ENCODE data around the gene GOLPH3. TPM values are rescaled to one million over a fixed set of nuclear protein-coding genes. Genes with fewer than 3 reads are reported as not detected.
A peak's percentile ranks its signal among the peaks of the same experiment; 100 is the strongest.

GOLPH3 gene
- total and polyA plus RNA-seq, 3 experiments from 2014 or later: 105 to 110 (median 109) TPM

DNA sequence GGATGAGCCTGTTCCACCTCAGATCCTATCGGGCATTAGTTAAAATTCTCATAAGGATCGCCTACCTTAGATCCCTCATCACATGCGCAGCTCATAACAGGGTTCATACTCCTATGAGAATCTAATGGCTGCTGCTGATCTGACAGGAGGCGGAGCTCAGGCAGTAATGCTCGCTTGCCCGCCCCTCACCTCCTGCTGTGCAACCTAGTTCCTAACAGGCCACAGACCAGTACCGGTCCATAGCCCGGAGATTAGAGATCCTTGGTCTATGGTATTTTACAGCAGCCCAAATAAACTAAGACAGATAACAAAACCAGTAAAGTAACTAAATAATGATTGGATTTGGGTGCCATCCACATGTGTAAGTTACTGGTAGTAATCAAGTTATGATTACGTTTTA is 17.5 kb downstream of the GOLPH3 start:
- POLR2A ChIA-PET: no interaction called here
- H3K27me3 Mint-ChIP-seq: no peaks in the 10 kb centered on the region
- DNase-seq: no peak
- Histone ChIP-seq H3K4me1 (ENCODE audit: insufficient read depth, low read length) (peaks cover 43% of the 10 kb centered on the region), H3K27me3 (ENCODE audit: insufficient read depth, low read length, poor library complexity, severe bottlenecking) (no peaks in the 10 kb centered on the region), H3K4me3 (ENCODE audit: low read length) (no peak overlapping the region), H3K27ac (ENCODE audit: low read depth, low read length) (no peak overlapping the region), H3K9me3 (ENCODE audit: low read length) (no peaks in the 10 kb centered on the region), H3K36me3 (ENCODE audit: insufficient read depth, low read length) (no peaks in the 10 kb centered on the region)
- H3K9me3 Mint-ChIP-seq: no peaks in the 10 kb centered on the region
- peak overlapping the region in 2 of 7 donors; percentile 33 to 76 for H3K4me3 Mint-ChIP-seq
- CTCF ChIA-PET: no interaction called here
- peaks cover 0 to 18% (median 2%) of the 10 kb centered on the region in 3 donors for H3K36me3 Mint-ChIP-seq
- no peak overlapping the region for H3K27ac Mint-ChIP-seq
- peaks cover 36 to 46% (median 41%) of the 10 kb centered on the region in 3 donors for H3K4me1 Mint-ChIP-seq

DNA sequence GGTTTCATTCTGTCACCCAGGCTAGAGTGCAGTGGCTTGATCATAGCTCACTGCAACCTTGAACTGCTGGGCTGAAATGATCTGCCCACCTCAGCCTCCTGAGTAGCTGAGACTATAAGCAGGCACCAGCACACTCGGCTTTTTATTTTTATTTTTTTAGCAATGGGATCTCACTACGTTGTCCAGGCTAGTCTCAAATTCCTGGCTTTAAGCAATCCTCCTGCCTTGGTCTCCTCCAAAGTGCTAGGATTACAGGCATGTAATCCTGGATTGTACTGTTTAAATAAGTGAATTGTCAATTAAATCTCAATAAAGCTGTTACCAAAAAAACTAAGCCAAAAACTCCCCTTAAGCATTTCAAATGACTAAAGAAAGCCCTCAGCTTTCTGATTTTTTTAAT is 18.9 kb downstream of the GOLPH3 start:
- ChIA-PET POLR2A (interaction anchor here (0.6 kb wide), 1 partner anchor 34 kb away, joined by 3 read pairs; no protein-coding TSS in a partner anchor), CTCF (interaction anchor here (0.6 kb wide), 1 partner anchor 50 kb away, joined by 4 read pairs; no protein-coding TSS in a partner anchor)
- no peaks in the 10 kb centered on the region for H3K27me3 Mint-ChIP-seq

DNA sequence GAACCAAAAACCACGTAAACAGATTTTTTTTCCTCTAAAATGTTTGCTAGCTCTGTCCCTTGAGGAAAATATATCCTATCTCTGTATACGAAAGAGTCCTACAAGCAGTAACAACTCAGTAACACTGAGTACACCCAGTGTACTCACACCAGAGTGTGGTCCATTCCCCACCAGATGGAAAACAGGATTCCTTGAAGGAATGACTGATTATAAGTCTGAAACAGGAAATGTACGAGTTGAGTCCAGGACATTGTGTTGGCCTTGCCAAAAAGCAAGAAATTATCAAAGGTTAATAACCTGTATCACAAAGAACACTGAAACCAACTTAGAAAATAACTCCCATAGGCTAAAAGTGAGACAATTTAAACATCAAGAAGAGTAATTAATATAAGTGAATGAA is 20.4 kb downstream of the GOLPH3 start:
- H3K4me3 ChIP-seq (ENCODE audit: low read length): no peak overlapping the region
- H3K27ac ChIP-seq (ENCODE audit: low read depth, low read length): no peak overlapping the region
- ChIA-PET POLR2A (no interaction called here), CTCF (no interaction called here)
- Mint-ChIP-seq H3K27ac (peak overlapping the region in 1 of 8 donors; percentile 21), H3K27me3 (no peaks in the 10 kb centered on the region), H3K36me3 (peaks cover 0 to 15% (median 5%) of the 10 kb centered on the region in 3 donors), H3K4me1 (peaks cover 50 to 60% (median 56%) of the 10 kb centered on the region in 3 donors), H3K4me3 (peak overlapping the region in 5 of 7 donors; percentile 4 to 46 (median 16)), H3K9me3 (no peaks in the 10 kb centered on the region)
- no peaks in the 10 kb centered on the region for H3K27me3 ChIP-seq (ENCODE audit: insufficient read depth, low read length, poor library complexity, severe bottlenecking)
- peaks cover 39% of the 10 kb centered on the region for H3K4me1 ChIP-seq (ENCODE audit: insufficient read depth, low read length)
- H3K9me3 ChIP-seq (ENCODE audit: low read length): no peaks in the 10 kb centered on the region
- H3K36me3 ChIP-seq (ENCODE audit: insufficient read depth, low read length): no peaks in the 10 kb centered on the region
- no peak for DNase-seq

More for the DNA sequence above, 18.9 kb downstream of the GOLPH3 start:
- Histone ChIP-seq H3K27ac (ENCODE audit: low read depth, low read length) (no peak overlapping the region), H3K27me3 (ENCODE audit: insufficient read depth, low read length, poor library complexity, severe bottlenecking) (no peaks in the 10 kb centered on the region), H3K4me3 (ENCODE audit: low read length) (no peak overlapping the region), H3K36me3 (ENCODE audit: insufficient read depth, low read length) (no peaks in the 10 kb centered on the region), H3K9me3 (ENCODE audit: low read length) (no peaks in the 10 kb centered on the region), H3K4me1 (ENCODE audit: insufficient read depth, low read length) (peaks cover 48% of the 10 kb centered on the region)
- no peaks in the 10 kb centered on the region for H3K9me3 Mint-ChIP-seq
- DNase-seq: no peak
- peaks cover 0 to 12% (median 2%) of the 10 kb centered on the region in 3 donors for H3K36me3 Mint-ChIP-seq
- H3K4me3 Mint-ChIP-seq: peak overlapping the region in 2 of 7 donors; percentile 14 to 24
- peaks cover 41 to 45% (median 44%) of the 10 kb centered on the region in 3 donors for H3K4me1 Mint-ChIP-seq
- no peak overlapping the region for H3K27ac Mint-ChIP-seq

DNA sequence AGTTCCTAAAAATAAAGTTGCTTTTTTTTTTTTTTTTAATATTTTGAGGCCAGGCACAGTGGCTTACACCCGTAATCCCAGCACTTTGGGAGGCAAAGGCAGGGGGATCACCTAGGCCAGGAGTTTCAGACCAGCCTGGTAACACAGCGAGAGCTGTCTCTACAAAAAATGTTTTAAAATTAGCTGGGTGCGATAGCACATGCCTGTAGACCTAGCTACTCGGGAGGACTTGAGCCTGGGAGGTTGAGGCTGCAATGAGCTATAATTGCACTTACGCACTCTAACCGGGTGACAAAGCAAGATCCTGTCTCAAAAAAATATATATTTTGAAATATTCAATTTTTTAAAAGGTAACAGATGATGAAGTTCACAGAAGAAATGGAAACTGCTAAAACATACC is 22.9 kb downstream of the GOLPH3 start:
- H3K27me3 Mint-ChIP-seq: no peaks in the 10 kb centered on the region
- no peaks in the 10 kb centered on the region for H3K9me3 ChIP-seq (ENCODE audit: low read length)
- H3K4me3 ChIP-seq (ENCODE audit: low read length): no peak overlapping the region
- H3K27ac ChIP-seq (ENCODE audit: low read depth, low read length): no peak overlapping the region
- H3K4me3 Mint-ChIP-seq: no peak overlapping the region
- H3K36me3 ChIP-seq (ENCODE audit: insufficient read depth, low read length): no peaks in the 10 kb centered on the region
- peaks cover 66 to 80% (median 77%) of the 10 kb centered on the region in 3 donors for H3K4me1 Mint-ChIP-seq
- no peak for DNase-seq
- peaks cover 0 to 19% (median 5%) of the 10 kb centered on the region in 3 donors for H3K36me3 Mint-ChIP-seq
- no peak overlapping the region for H3K27ac Mint-ChIP-seq
- ChIA-PET CTCF (interaction anchor here (1.1 to 1.3 kb wide), 3 partner anchors 22 to 81 kb away, joined by 3 to 5 read pairs (median 3); partner anchors contain the start of gene GOLPH3), POLR2A (no interaction called here)
- peaks cover 37% of the 10 kb centered on the region for H3K4me1 ChIP-seq (ENCODE audit: insufficient read depth, low read length)
- H3K27me3 ChIP-seq (ENCODE audit: insufficient read depth, low read length, poor library complexity, severe bottlenecking): no peaks in the 10 kb centered on the region
- no peaks in the 10 kb centered on the region for H3K9me3 Mint-ChIP-seq

DNA sequence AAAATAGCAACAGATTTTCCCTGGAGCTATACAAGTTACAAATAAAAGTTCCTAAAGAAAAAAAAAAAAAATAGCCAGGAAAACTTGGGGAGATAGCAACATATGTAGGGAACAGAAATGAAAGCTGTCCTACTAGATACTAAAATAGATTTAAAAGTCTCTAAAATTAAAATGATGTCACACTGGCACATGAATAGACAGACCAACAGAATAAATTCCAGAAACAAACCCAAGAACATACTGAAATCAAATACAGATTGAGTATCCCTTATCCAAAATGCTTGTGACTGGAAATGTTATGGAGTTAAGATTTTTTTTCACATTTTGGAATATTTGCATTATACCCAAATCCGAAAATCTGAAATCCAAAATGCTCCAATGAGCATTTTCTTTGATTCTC is 23.8 kb downstream of the GOLPH3 start:
- Mint-ChIP-seq H3K9me3 (no peaks in the 10 kb centered on the region), H3K27ac (no peak overlapping the region), H3K4me3 (no peak overlapping the region), H3K4me1 (peaks cover 66 to 86% (median 84%) of the 10 kb centered on the region in 3 donors), H3K36me3 (peaks cover 0 to 21% (median 5%) of the 10 kb centered on the region in 3 donors), H3K27me3 (no peaks in the 10 kb centered on the region)
- Histone ChIP-seq H3K27me3 (ENCODE audit: insufficient read depth, low read length, poor library complexity, severe bottlenecking) (no peaks in the 10 kb centered on the region), H3K36me3 (ENCODE audit: insufficient read depth, low read length) (no peaks in the 10 kb centered on the region), H3K27ac (ENCODE audit: low read depth, low read length) (no peak overlapping the region), H3K9me3 (ENCODE audit: low read length) (no peaks in the 10 kb centered on the region), H3K4me1 (ENCODE audit: insufficient read depth, low read length) (peaks cover 44% of the 10 kb centered on the region), H3K4me3 (ENCODE audit: low read length) (no peak overlapping the region)
- DNase-seq: no peak
- ChIA-PET POLR2A (no interaction called here), CTCF (no interaction called here)

DNA sequence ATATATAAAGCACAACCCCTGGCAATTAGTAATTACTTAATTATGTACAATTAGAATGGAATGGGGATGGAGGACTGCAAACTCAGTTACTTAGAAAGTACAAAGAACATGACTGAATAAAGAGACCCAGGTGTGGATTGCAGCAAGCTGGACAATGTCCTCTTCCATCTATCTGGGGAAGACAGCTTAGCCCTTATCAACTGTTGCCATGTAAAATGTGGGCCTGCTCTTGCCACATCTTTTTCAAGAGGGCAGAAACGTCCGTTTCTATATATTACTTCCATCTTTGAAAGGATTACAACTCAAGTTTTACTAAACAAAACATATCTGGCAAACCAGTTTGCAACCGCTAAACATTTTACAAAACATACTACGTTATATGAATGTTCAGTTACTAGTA is 26.2 kb downstream of the GOLPH3 start:
- Histone ChIP-seq H3K9me3 (ENCODE audit: low read length) (no peaks in the 10 kb centered on the region), H3K4me1 (ENCODE audit: insufficient read depth, low read length) (peaks cover 29% of the 10 kb centered on the region), H3K27me3 (ENCODE audit: insufficient read depth, low read length, poor library complexity, severe bottlenecking) (no peaks in the 10 kb centered on the region), H3K27ac (ENCODE audit: low read depth, low read length) (no peak overlapping the region), H3K4me3 (ENCODE audit: low read length) (no peak overlapping the region), H3K36me3 (ENCODE audit: insufficient read depth, low read length) (no peaks in the 10 kb centered on the region)
- no peak overlapping the region for H3K27ac Mint-ChIP-seq
- H3K27me3 Mint-ChIP-seq: no peaks in the 10 kb centered on the region
- H3K9me3 Mint-ChIP-seq: no peaks in the 10 kb centered on the region
- H3K4me1 Mint-ChIP-seq: peaks cover 58 to 83% (median 79%) of the 10 kb centered on the region in 3 donors
- DNase-seq: no peak
- peaks cover 0 to 25% (median 5%) of the 10 kb centered on the region in 3 donors for H3K36me3 Mint-ChIP-seq
- peak overlapping the region in 1 of 7 donors; percentile 33 for H3K4me3 Mint-ChIP-seq
- POLR2A ChIA-PET: no interaction called here
- CTCF ChIA-PET: no interaction called here

DNA sequence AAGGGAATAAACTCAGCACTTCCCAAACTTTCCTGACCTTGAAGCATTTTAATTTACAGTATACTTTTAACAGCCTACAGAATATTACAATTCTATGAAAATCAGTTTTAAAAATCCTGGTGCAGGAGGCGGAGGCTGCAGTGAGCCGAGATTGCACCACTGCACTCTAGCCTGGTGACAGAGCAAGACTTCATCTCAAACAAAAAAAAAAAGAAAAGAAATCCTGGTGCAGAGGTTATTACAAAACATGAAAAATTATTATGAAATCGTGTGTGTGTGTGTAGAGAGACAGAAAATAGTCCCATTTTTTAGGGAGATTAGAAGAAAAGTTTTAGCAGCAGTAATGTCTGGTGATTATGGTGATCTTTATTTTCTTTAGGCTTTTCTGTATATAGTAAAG is 26.9 kb downstream of the GOLPH3 start:
- Mint-ChIP-seq H3K27ac (peak overlapping the region in 6 of 8 donors; percentile 7 to 72 (median 24)), H3K9me3 (no peaks in the 10 kb centered on the region), H3K4me3 (peak overlapping the region in 1 of 7 donors; percentile 47), H3K27me3 (no peaks in the 10 kb centered on the region), H3K4me1 (peaks cover 55 to 79% (median 75%) of the 10 kb centered on the region in 3 donors), H3K36me3 (peaks cover 0 to 26% (median 6%) of the 10 kb centered on the region in 3 donors)
- no peaks in the 10 kb centered on the region for H3K9me3 ChIP-seq (ENCODE audit: low read length)
- no peaks in the 10 kb centered on the region for H3K27me3 ChIP-seq (ENCODE audit: insufficient read depth, low read length, poor library complexity, severe bottlenecking)
- H3K27ac ChIP-seq (ENCODE audit: low read depth, low read length): no peak overlapping the region
- H3K4me1 ChIP-seq (ENCODE audit: insufficient read depth, low read length): peaks cover 29% of the 10 kb centered on the region
- H3K36me3 ChIP-seq (ENCODE audit: insufficient read depth, low read length): no peaks in the 10 kb centered on the region
- ChIA-PET POLR2A (no interaction called here), CTCF (no interaction called here)
- H3K4me3 ChIP-seq (ENCODE audit: low read length): no peak overlapping the region
- no peak for DNase-seq

DNA sequence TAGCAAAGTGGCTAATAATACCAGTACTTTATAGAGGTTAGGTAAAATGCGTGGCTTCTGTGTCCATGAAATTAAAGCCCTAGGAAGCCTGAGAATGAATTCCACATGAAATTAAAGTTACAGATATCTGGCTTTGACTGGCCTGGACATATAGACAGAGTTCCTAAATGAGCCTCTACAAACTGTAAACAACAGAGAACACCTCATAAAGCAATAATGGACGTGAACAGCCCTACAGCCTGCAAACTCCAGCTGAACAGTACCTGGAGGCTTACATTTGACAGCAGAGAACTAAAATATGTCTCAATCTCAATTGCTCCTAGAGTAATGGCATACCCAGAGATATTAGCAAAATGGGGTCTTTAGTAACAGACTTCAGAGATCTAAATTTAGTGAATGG is 28.7 kb downstream of the GOLPH3 start:
- H3K9me3 Mint-ChIP-seq: no peaks in the 10 kb centered on the region
- no peak for DNase-seq
- no peaks in the 10 kb centered on the region for H3K27me3 Mint-ChIP-seq
- no peaks in the 10 kb centered on the region for H3K36me3 ChIP-seq (ENCODE audit: insufficient read depth, low read length)
- ChIA-PET POLR2A (no interaction called here), CTCF (interaction anchor here (1.2 kb wide), 1 partner anchor 52 kb away, joined by 3 read pairs; no protein-coding TSS in a partner anchor)
- no peaks in the 10 kb centered on the region for H3K9me3 ChIP-seq (ENCODE audit: low read length)
- H3K4me1 ChIP-seq (ENCODE audit: insufficient read depth, low read length): peaks cover 22% of the 10 kb centered on the region
- peak overlapping the region in 3 of 8 donors; percentile 29 to 41 (median 33) for H3K27ac Mint-ChIP-seq
- no peak overlapping the region for H3K4me3 ChIP-seq (ENCODE audit: low read length)
- H3K36me3 Mint-ChIP-seq: peaks cover 4 to 32% (median 6%) of the 10 kb centered on the region in 3 donors
- no peaks in the 10 kb centered on the region for H3K27me3 ChIP-seq (ENCODE audit: insufficient read depth, low read length, poor library complexity, severe bottlenecking)
- H3K4me3 Mint-ChIP-seq: no peak overlapping the region
- H3K4me1 Mint-ChIP-seq: peaks cover 48 to 77% (median 69%) of the 10 kb centered on the region in 3 donors
- no peak overlapping the region for H3K27ac ChIP-seq (ENCODE audit: low read depth, low read length)
